SU-DHL-6 (cell line): ENCODE results near the gene MST1.
"Not testable (repeated sequence)": the region's sequence is repeated elsewhere in the genome, so short reads cannot be mapped to it uniquely, and the experiment has no call there.

Source experiments
- CTCF ChIP-seq: fragments of 200-600 bp; sonication (generic); IDR thresholded peaks from one replicate; pipeline ENCODE4 v1.5.1; 2017; ENCODE audit warnings: antibody characterized with exemption, mild to moderate bottlenecking, low read length, moderate library complexity; ENCODE audit not compliant: insufficient read depth, poor library complexity, severe bottlenecking
- EZH2phosphoT487 ChIP-seq: fragments of 200-600 bp; sonication (generic), shearing (Covaris generic); conservative IDR thresholded peaks from 2 replicates; pipeline ENCODE4 v1.6.1; 2018; ENCODE audit warnings: mild to moderate bottlenecking, antibody characterized with exemption, low read length, moderate library complexity, mixed read lengths

- not testable (repeated sequence) for TF ChIP-seq CTCF, EZH2phosphoT487
Observed at GRCh38 chr3:49685846-49686245, 3.4 kb downstream of the MST1 start.
